ENCODE data around the gene DRC1.

GRCh38 chr2:26455037-26455669, 53.4 kb downstream of the DRC1 start:
- TF ChIP-seq POLR2AphosphoS2 (conservative IDR thresholded peaks at IDR 0.05; ENCODE audit: low read length) = no peak
- TF ChIP-seq HDAC2 (IDR thresholded peaks at IDR 0.05) = no peak
- TF ChIP-seq EHF (CRISPR knock-in tag; IDR thresholded peaks at IDR 0.05) = no peak
- no peak for TF ChIP-seq POLR2A (IDR thresholded peaks at IDR 0.05; ENCODE audit: low read length)
- no peak for TF ChIP-seq MAZ (IDR thresholded peaks at IDR 0.05; ENCODE audit: borderline replicate concordance, low read depth, low read length)
- TF ChIP-seq KDM5A (IDR thresholded peaks at IDR 0.05) = no peak
- no peak for TF ChIP-seq CTCF (IDR thresholded peaks at IDR 0.05)
- TF ChIP-seq CHD2 (IDR thresholded peaks at IDR 0.05; ENCODE audit: low read length, partially characterized antibody) = no peak
- TF ChIP-seq NFE2L2 (conservative IDR thresholded peaks at IDR 0.05; ENCODE audit: low read length) = no peak
- no peak for TF ChIP-seq MAX (IDR thresholded peaks at IDR 0.05)
